ENCODE measurements around the gene UBE2K. TPM values are rescaled to one million over a fixed set of nuclear protein-coding genes. Genes with fewer than 3 reads are reported as not detected.

Gene UBE2K
- total and polyA plus RNA-seq, 10 of the 15 experiments (the other 5 are each of a cell fraction or from before 2014, with no cell fraction given), result 17.0 to 141 (median 75.5) TPM

DNA sequence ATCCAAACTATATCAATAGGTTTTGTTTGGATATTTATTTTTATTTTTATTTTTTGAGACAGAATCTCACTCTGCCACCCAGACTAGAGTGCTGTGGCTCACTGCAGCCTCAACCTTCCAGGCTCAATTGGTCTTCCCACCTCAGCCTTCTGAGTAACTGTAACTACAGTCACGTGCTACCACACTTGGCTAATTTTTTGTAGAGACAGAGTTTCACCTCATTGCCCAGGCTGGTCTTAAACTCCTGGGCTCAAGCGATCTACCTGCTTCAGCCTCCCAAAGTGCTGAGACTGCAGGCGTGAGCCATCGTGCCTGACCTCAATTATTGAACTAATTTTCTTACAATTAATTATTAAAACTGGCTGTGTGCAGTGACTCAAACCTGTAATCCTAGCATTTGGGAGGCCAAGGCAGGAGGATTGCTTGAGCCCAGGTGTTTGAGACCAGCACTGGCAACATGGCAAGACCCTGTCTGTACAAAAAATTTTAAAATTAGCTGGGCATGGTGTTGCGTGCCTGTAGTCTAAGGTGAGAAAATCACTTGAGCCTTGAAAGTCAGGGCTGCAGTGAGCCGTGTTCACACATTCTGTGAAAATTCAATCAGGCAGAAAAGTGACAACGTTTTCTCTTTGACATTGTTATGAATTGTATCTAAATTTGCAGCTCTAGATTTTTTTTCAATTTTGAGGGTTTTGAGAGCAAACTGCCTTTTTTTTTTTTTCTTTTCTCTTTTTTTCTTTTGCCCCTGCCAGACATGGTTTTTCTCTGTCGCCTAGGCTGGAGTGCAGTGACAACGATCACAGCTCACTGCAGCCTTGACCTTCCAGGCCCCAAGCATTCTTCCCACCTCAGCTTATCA lies 66.0 kb downstream of the UBE2K start (continued):
- TF ChIP-seq, protein P1, sequence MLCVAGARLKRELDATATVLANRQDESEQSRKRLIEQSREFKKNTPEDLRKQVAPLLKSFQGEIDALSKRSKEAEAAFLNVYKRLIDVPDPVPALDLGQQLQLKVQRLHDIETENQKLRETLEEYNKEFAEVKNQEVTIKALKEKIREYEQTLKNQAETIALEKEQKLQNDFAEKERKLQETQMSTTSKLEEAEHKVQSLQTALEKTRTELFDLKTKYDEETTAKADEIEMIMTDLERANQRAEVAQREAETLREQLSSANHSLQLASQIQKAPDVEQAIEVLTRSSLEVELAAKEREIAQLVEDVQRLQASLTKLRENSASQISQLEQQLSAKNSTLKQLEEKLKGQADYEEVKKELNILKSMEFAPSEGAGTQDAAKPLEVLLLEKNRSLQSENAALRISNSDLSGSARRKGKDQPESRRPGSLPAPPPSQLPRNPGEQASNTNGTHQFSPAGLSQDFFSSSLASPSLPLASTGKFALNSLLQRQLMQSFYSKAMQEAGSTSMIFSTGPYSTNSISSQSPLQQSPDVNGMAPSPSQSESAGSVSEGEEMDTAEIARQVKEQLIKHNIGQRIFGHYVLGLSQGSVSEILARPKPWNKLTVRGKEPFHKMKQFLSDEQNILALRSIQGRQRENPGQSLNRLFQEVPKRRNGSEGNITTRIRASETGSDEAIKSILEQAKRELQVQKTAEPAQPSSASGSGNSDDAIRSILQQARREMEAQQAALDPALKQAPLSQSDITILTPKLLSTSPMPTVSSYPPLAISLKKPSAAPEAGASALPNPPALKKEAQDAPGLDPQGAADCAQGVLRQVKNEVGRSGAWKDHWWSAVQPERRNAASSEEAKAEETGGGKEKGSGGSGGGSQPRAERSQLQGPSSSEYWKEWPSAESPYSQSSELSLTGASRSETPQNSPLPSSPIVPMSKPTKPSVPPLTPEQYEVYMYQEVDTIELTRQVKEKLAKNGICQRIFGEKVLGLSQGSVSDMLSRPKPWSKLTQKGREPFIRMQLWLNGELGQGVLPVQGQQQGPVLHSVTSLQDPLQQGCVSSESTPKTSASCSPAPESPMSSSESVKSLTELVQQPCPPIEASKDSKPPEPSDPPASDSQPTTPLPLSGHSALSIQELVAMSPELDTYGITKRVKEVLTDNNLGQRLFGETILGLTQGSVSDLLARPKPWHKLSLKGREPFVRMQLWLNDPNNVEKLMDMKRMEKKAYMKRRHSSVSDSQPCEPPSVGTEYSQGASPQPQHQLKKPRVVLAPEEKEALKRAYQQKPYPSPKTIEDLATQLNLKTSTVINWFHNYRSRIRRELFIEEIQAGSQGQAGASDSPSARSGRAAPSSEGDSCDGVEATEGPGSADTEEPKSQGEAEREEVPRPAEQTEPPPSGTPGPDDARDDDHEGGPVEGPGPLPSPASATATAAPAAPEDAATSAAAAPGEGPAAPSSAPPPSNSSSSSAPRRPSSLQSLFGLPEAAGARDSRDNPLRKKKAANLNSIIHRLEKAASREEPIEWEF (IDR thresholded peaks at IDR 0.05; ENCODE audit: insufficient replicate concordance, low read depth, low read length), result no peak
- TF ChIP-seq MAX (IDR thresholded peaks at IDR 0.05; ENCODE audit: low read depth, low read length) (no peak), ETV6 (conservative IDR thresholded peaks at IDR 0.05 in 1 of 2, IDR thresholded peaks at IDR 0.05 in 1 of 2; ENCODE audit: borderline replicate concordance in 1 of 2, low read depth in 1 of 2) (no peak), CHD2 (IDR thresholded peaks at IDR 0.05; ENCODE audit: borderline replicate concordance, low read depth, low read length) (0 out of 2 replicates have a peak, but pooled peaks have one; percentile 19), MXI1 (IDR thresholded peaks at IDR 0.05; ENCODE audit: low read depth, low read length) (no peak; the same call in 1 of the 2 replicates), MTA2 (IDR thresholded peaks at IDR 0.05; ENCODE audit: low read depth) (peak; percentile 91), EGR1 (IDR thresholded peaks at IDR 0.05; ENCODE audit: borderline replicate concordance in 1 of 2, low read depth in 2 of 2, low read length in 2 of 2) (no peak), RELB (IDR thresholded peaks at IDR 0.05; ENCODE audit: low read depth) (peak; percentile 67; the same call in 1 of the 2 replicates), SMAD5 (IDR thresholded peaks at IDR 0.05; ENCODE audit: low read depth) (no peak), TCF12 (IDR thresholded peaks at IDR 0.05; ENCODE audit: low read depth, low read length) (no peak), MEF2A (IDR thresholded peaks at IDR 0.05; ENCODE audit: insufficient read depth, low read depth, low read length) (no peak), EZH2 (IDR thresholded peaks at IDR 0.05; ENCODE audit: borderline replicate concordance, control insufficient read depth, low read depth, low read length) (no peak), ZBTB33 (IDR thresholded peaks at IDR 0.05) (no peak), HDAC6 (IDR thresholded peaks at IDR 0.05; ENCODE audit: unreplicated experiment) (no peak)
- TF ChIP-seq, protein P2, sequence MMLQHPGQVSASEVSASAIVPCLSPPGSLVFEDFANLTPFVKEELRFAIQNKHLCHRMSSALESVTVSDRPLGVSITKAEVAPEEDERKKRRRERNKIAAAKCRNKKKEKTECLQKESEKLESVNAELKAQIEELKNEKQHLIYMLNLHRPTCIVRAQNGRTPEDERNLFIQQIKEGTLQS (IDR thresholded peaks at IDR 0.05; ENCODE audit: borderline replicate concordance, extremely low read depth, low read depth, low read length), result no peak
- TF ChIP-seq, protein P3, sequence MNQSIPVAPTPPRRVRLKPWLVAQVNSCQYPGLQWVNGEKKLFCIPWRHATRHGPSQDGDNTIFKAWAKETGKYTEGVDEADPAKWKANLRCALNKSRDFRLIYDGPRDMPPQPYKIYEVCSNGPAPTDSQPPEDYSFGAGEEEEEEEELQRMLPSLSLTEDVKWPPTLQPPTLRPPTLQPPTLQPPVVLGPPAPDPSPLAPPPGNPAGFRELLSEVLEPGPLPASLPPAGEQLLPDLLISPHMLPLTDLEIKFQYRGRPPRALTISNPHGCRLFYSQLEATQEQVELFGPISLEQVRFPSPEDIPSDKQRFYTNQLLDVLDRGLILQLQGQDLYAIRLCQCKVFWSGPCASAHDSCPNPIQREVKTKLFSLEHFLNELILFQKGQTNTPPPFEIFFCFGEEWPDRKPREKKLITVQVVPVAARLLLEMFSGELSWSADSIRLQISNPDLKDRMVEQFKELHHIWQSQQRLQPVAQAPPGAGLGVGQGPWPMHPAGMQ (IDR thresholded peaks at IDR 0.05; ENCODE audit: borderline replicate concordance), result no peak
